GM10248 (cell line): Measurements from ENCODE around the gene IQSEC2.

Source experiments
- CTCF ChIA-PET: fragments of 300-600 bp; sonication (Branson Sonifier 250); formaldehyde crosslinking; extraction: SDS; loops from one replicate; lab custom pipeline; 2021; ENCODE audit warnings: antibody characterized with exemption; lab: Yijun Ruan, JAX
- POLR2A ChIA-PET: fragments of 350-650 bp; sonication (Branson Sonifier 250); formaldehyde crosslinking; extraction: SDS; loops from one replicate; lab custom pipeline; 2020; ENCODE audit warnings: antibody characterized with exemption; lab: Yijun Ruan, JAX
- DNase-seq: peaks from one replicate; pipeline ENCODE4 v3.0.0; 2012; ENCODE audit errors: extremely low spot score
- CTCF ChIP-seq: IDR thresholded peaks from 2 replicates; pipeline ENCODE4 v1.5.1; 2012; ENCODE audit warnings: mild to moderate bottlenecking, low read depth; ENCODE audit errors: extremely low read depth, missing control alignments, control extremely low read depth

The IQSEC2 gene

GRCh38 chrX:53256446-53257041 lies 24.8 kb downstream of the IQSEC2 start:
- no peak for DNase-seq
- CTCF ChIA-PET = no interaction called here
- no peak for TF ChIP-seq CTCF
- POLR2A ChIA-PET = no interaction called here

- DNase-seq = no peak
- TF ChIP-seq CTCF = no peak
- CTCF ChIA-PET = no interaction called here
- POLR2A ChIA-PET = no interaction called here
Measured at GRCh38 chrX:53255738-53256191, 25.6 kb downstream of the IQSEC2 start.

- CTCF ChIA-PET = no interaction called here
- DNase-seq = no peak
- TF ChIP-seq CTCF = no peak
- POLR2A ChIA-PET = no interaction called here
Measured at GRCh38 chrX:53254570-53255461, 26.6 kb downstream of the IQSEC2 start.

GRCh38 chrX:53253293-53254020 lies 27.9 kb downstream of the IQSEC2 start:
- POLR2A ChIA-PET = no interaction called here
- no peak for DNase-seq
- CTCF ChIA-PET = interaction anchor here (0.9 to 1.0 kb wide), 2 partner anchors 17 to 60 kb away, joined by 4 read pairs; no protein-coding TSS in a partner anchor
- TF ChIP-seq CTCF = no peak

GRCh38 chrX:53251307-53251706 lies 30.1 kb downstream of the IQSEC2 start:
- ChIA-PET CTCF (no interaction called here), POLR2A (no interaction called here)
- no peak for TF ChIP-seq CTCF
- DNase-seq = no peak

GRCh38 chrX:53250556-53250955 lies 30.8 kb downstream of the IQSEC2 start:
- CTCF ChIA-PET = no interaction called here
- TF ChIP-seq CTCF = no peak

More at GRCh38 chrX:53250556-53250955, 30.8 kb downstream of the IQSEC2 start:
- no peak for DNase-seq
- POLR2A ChIA-PET = no interaction called here
